ENCODE results near the gene TNFRSF9. TPM values are rescaled to one million over a fixed set of nuclear protein-coding genes. Genes with fewer than 3 reads are reported as not detected.

TNFRSF9 gene
- polyA plus RNA-seq, 1 donor from 2014 or later, result not detected

DNA sequence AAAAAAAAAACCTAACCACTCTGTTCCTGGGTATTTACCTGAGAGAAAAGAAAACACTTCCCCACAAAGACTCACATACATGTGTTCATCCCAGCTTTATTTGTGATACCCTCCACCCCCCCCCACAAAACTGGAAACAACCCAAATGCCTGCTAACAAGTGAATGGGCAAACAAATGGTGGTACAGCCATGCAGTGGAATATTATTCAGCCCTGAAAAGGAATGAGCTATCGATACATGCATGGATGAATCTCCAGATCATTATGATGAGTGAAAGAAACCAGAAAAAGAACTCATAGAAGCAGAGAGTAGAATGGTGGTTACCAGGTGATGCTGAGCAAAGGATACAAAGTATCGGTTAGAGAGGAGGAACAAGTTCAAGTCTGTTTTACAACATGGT, 49.8 kb downstream of the TNFRSF9 start:
- Histone ChIP-seq H3K79me2 (replicated peaks; ENCODE audit: insufficient read depth, low read length) (no peaks in the 10 kb centered on the region), H3K4me3 (ENCODE audit: low read length) (no peak overlapping the region), H3K27me3 (ENCODE audit: insufficient read depth, low read depth, low read length) (no peaks in the 10 kb centered on the region), H3K9ac (ENCODE audit: low read length) (no peak overlapping the region), H3K9me2 (ENCODE audit: insufficient read depth, low read length) (no peaks in the 10 kb centered on the region), H3K27ac (ENCODE audit: low read length) (no peak overlapping the region), H3K9me3 (ENCODE audit: low read length) (no peaks in the 10 kb centered on the region), H2AFZ (ENCODE audit: low read depth, low read length) (no peak overlapping the region), H3K36me3 (ENCODE audit: insufficient read depth, low read length) (no peaks in the 10 kb centered on the region), H3K4me2 (ENCODE audit: low read length) (no peak overlapping the region), H4K20me1 (ENCODE audit: insufficient read depth) (no peaks in the 10 kb centered on the region), H3F3A (ENCODE audit: insufficient read depth, low read length, poor library complexity, severe bottlenecking) (no peaks in the 10 kb centered on the region)
- TF ChIP-seq POLR2AphosphoS5 (IDR thresholded peaks at IDR 0.05), result no peak
- TF ChIP-seq, protein P1, sequence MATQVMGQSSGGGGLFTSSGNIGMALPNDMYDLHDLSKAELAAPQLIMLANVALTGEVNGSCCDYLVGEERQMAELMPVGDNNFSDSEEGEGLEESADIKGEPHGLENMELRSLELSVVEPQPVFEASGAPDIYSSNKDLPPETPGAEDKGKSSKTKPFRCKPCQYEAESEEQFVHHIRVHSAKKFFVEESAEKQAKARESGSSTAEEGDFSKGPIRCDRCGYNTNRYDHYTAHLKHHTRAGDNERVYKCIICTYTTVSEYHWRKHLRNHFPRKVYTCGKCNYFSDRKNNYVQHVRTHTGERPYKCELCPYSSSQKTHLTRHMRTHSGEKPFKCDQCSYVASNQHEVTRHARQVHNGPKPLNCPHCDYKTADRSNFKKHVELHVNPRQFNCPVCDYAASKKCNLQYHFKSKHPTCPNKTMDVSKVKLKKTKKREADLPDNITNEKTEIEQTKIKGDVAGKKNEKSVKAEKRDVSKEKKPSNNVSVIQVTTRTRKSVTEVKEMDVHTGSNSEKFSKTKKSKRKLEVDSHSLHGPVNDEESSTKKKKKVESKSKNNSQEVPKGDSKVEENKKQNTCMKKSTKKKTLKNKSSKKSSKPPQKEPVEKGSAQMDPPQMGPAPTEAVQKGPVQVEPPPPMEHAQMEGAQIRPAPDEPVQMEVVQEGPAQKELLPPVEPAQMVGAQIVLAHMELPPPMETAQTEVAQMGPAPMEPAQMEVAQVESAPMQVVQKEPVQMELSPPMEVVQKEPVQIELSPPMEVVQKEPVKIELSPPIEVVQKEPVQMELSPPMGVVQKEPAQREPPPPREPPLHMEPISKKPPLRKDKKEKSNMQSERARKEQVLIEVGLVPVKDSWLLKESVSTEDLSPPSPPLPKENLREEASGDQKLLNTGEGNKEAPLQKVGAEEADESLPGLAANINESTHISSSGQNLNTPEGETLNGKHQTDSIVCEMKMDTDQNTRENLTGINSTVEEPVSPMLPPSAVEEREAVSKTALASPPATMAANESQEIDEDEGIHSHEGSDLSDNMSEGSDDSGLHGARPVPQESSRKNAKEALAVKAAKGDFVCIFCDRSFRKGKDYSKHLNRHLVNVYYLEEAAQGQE (IDR thresholded peaks at IDR 0.05; ENCODE audit: borderline replicate concordance), result no peak
- no peak for TF ChIP-seq EZH2 (IDR thresholded peaks at IDR 0.05; ENCODE audit: borderline replicate concordance, insufficient read depth, low read length, poor library complexity, severe bottlenecking)
- TF ChIP-seq, protein P2, sequence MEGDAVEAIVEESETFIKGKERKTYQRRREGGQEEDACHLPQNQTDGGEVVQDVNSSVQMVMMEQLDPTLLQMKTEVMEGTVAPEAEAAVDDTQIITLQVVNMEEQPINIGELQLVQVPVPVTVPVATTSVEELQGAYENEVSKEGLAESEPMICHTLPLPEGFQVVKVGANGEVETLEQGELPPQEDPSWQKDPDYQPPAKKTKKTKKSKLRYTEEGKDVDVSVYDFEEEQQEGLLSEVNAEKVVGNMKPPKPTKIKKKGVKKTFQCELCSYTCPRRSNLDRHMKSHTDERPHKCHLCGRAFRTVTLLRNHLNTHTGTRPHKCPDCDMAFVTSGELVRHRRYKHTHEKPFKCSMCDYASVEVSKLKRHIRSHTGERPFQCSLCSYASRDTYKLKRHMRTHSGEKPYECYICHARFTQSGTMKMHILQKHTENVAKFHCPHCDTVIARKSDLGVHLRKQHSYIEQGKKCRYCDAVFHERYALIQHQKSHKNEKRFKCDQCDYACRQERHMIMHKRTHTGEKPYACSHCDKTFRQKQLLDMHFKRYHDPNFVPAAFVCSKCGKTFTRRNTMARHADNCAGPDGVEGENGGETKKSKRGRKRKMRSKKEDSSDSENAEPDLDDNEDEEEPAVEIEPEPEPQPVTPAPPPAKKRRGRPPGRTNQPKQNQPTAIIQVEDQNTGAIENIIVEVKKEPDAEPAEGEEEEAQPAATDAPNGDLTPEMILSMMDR (IDR thresholded peaks at IDR 0.05; ENCODE audit: poor library complexity, severe bottlenecking), result no peak
- TF ChIP-seq RAD21 (conservative IDR thresholded peaks at IDR 0.05), result no peak
- TF ChIP-seq SMC3 (conservative IDR thresholded peaks at IDR 0.05; ENCODE audit: poor library complexity), result no peak
- no peak for TF ChIP-seq TAF1 (IDR thresholded peaks at IDR 0.05; ENCODE audit: low read depth)

DNA sequence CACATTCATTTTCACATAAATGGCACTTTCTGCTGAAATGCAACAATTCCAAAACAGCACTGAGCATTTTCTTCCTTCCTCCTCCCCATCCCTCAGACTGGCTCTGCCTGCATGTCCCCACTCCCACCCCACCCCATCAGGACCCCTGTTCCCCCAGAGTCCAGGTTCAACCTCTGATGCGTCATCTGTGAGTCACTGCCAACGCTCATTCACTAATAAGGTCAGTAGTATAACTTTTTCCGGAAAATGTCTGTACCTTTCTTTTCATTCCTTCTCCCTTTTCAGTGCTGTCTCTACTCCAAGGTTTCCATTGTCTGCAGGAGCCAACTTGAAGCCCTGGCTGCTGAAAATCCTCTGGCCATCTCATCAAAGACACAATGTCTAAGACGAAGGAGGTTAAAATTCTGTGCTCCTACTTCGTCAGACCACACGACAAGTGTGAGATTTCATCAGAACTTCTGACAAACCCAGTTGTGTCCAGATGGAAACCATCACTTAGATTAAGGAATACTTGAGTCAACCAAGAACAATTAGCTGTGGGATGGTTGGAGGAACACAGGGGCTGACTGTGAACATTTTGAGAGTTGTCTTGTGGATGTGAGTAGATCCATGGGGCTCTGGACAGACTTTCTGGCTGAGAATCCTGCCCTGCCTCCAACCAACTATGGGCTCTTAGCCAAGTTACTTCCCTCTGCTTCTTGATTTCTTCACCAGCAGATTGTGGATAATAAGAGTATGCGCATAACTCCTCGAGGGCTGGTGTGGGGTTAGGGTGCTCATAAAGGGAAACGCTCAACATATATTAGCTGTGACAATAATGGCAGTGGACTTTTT, 52.2 kb downstream of the TNFRSF9 start:
- Histone ChIP-seq H3K36me3 (ENCODE audit: insufficient read depth, low read length) (no peaks in the 10 kb centered on the region), H3K79me2 (replicated peaks; ENCODE audit: insufficient read depth, low read length) (no peaks in the 10 kb centered on the region), H3K27me3 (ENCODE audit: insufficient read depth, low read depth, low read length) (no peaks in the 10 kb centered on the region), H3K9me2 (ENCODE audit: insufficient read depth, low read length) (no peaks in the 10 kb centered on the region), H3K9ac (ENCODE audit: low read length) (no peak overlapping the region), H3K4me3 (ENCODE audit: low read length) (no peak overlapping the region), H3K27ac (ENCODE audit: low read length) (no peak overlapping the region), H3F3A (ENCODE audit: insufficient read depth, low read length, poor library complexity, severe bottlenecking) (no peaks in the 10 kb centered on the region), H2AFZ (ENCODE audit: low read depth, low read length) (no peak overlapping the region), H4K20me1 (ENCODE audit: insufficient read depth) (no peaks in the 10 kb centered on the region), H3K9me3 (ENCODE audit: low read length) (no peaks in the 10 kb centered on the region), H3K4me2 (ENCODE audit: low read length) (no peak overlapping the region)
- no peak for TF ChIP-seq EP300 (conservative IDR thresholded peaks at IDR 0.05; ENCODE audit: poor library complexity, severe bottlenecking)
- TF ChIP-seq EZH2 (IDR thresholded peaks at IDR 0.05; ENCODE audit: borderline replicate concordance, insufficient read depth, low read length, poor library complexity, severe bottlenecking), result no peak
- no peak for TF ChIP-seq POLR2AphosphoS5 (IDR thresholded peaks at IDR 0.05)
- TF ChIP-seq, protein P2 (IDR thresholded peaks at IDR 0.05; ENCODE audit: poor library complexity, severe bottlenecking), result no peak
- no peak for TF ChIP-seq SMC3 (conservative IDR thresholded peaks at IDR 0.05; ENCODE audit: poor library complexity)
- no peak for TF ChIP-seq TAF1 (IDR thresholded peaks at IDR 0.05; ENCODE audit: low read depth)
- TF ChIP-seq, protein P1 (IDR thresholded peaks at IDR 0.05; ENCODE audit: borderline replicate concordance), result no peak
- TF ChIP-seq RAD21 (conservative IDR thresholded peaks at IDR 0.05), result no peak
- no peak for TF ChIP-seq MXI1 (conservative IDR thresholded peaks at IDR 0.05; ENCODE audit: poor library complexity, severe bottlenecking)
